GM12891 (cell line): ENCODE data around the gene C2orf72.

Source experiments
- PAX5 ChIP-seq: IDR thresholded peaks from 2 replicates; pipeline ENCODE4 v1.6.1; 2011; ENCODE audit warnings: low read length, moderate library complexity, mild to moderate bottlenecking; ENCODE audit not compliant: insufficient read depth, severe bottlenecking
- POLR2AphosphoS5 ChIP-seq: IDR thresholded peaks from 2 replicates; pipeline ENCODE4 v1.6.1; 2011; ENCODE audit warnings: low read depth, low read length, control low read depth

DNA sequence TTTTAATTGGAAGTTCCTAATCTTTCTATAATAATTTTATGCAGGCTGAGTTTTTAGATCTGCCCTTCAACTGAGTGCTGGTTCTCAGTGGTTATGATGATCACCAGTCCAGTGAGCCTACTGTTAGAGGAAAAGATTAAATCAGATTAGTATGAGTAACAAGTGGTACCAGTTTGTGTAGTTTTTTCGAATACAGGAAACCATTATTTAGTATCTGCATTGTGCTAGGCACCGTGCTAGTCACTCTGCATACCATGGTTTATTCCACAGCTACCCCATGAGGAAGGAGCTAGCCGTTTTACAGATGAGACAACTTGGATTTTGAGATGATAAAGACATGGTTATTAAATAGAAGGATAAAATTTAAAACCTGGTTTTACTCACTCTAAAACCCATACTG is 25.5 kb downstream of the C2orf72 start:
- TF ChIP-seq POLR2AphosphoS5: no peak
- TF ChIP-seq PAX5: no peak
